GM19099 (cell line): ENCODE data around the gene PEMT.

Experiments used
- POLR2A ChIP-seq: IDR thresholded peaks from 3 replicates; pipeline ENCODE4 v1.6.1; 2011; ENCODE audit warnings: low read depth; ENCODE audit not compliant: insufficient read length; ENCODE audit errors: extremely low read depth

PEMT gene

GRCh38 chr17:17565471-17566339, 25.8 kb downstream of the PEMT start:
- no peak for TF ChIP-seq POLR2A

GRCh38 chr17:17564896-17565295, 26.6 kb downstream of the PEMT start:
- no peak for TF ChIP-seq POLR2A

- no peak for TF ChIP-seq POLR2A
Measured at GRCh38 chr17:17564323-17564722, 27.2 kb downstream of the PEMT start.

- no peak for TF ChIP-seq POLR2A
Measured at GRCh38 chr17:17563530-17563929, 28.0 kb downstream of the PEMT start.

- no peak for TF ChIP-seq POLR2A
Measured at GRCh38 chr17:17562146-17562511, 29.4 kb downstream of the PEMT start.

GRCh38 chr17:17561408-17562145, 29.9 kb downstream of the PEMT start:
- no peak for TF ChIP-seq POLR2A

GRCh38 chr17:17560975-17561374, 30.5 kb downstream of the PEMT start:
- no peak for TF ChIP-seq POLR2A

- no peak for TF ChIP-seq POLR2A
Measured at GRCh38 chr17:17560167-17560566, 31.3 kb downstream of the PEMT start.

- no peak for TF ChIP-seq POLR2A
Measured at GRCh38 chr17:17559164-17559563, 32.3 kb downstream of the PEMT start.

GRCh38 chr17:17558431-17558830, 33.1 kb downstream of the PEMT start:
- TF ChIP-seq POLR2A: no peak

GRCh38 chr17:17557796-17558195, 33.7 kb downstream of the PEMT start:
- TF ChIP-seq POLR2A: no peak

- TF ChIP-seq POLR2A: no peak
Measured at GRCh38 chr17:17556671-17557070, 34.8 kb downstream of the PEMT start.

GRCh38 chr17:17555906-17556305, 35.6 kb downstream of the PEMT start:
- no peak for TF ChIP-seq POLR2A

GRCh38 chr17:17555151-17555550, 36.4 kb downstream of the PEMT start:
- no peak for TF ChIP-seq POLR2A

GRCh38 chr17:17554266-17554665, 37.2 kb downstream of the PEMT start:
- no peak for TF ChIP-seq POLR2A
